Natural killer cell (primary cell): ENCODE results near the gene ATXN2. TPM values are rescaled to one million over a fixed set of nuclear protein-coding genes. Genes with fewer than 3 reads are reported as not detected.
A peak's percentile ranks its signal among the peaks of the same experiment; 100 is the strongest.

ENCODE experiments used
- ATAC-seq, 3 donors: fragments of 150-1000 bp in 2 of 3; fragments of 200-7000 bp in 1 of 3; cut with Tn5 transposase; 1 replicate in 1 of 3; 2 replicates in 2 of 3; pipeline ENCODE4 v1.10.0; 2021; ENCODE audit warnings: mild to moderate bottlenecking in 2 of 3, moderate library complexity in 2 of 3
- DNase-seq, 2 donors: peaks; one replicate each; pipeline versions ENCODE4 v3.0.0 to v3.0.0-alpha.2; 2013 to 2021; ENCODE audit warnings: mixed read lengths in 1 of 2
- H3K27ac ChIP-seq: one replicate; pipeline ENCODE4 v1.5.1; 2013; ENCODE audit warnings: mild to moderate bottlenecking, low read length
- H3K27me3 ChIP-seq: one replicate; pipeline ENCODE4 v1.6.1; 2013; ENCODE audit warnings: low read length; ENCODE audit not compliant: control insufficient read depth, insufficient read depth
- H3K36me3 ChIP-seq: one replicate; pipeline ENCODE4 v1.6.1; 2013; ENCODE audit warnings: low read length; ENCODE audit not compliant: control insufficient read depth, insufficient read depth
- H3K4me1 ChIP-seq: one replicate; pipeline ENCODE4 v1.6.1; 2013; ENCODE audit warnings: low read length; ENCODE audit not compliant: control insufficient read depth, insufficient read depth
- H3K4me3 ChIP-seq: one replicate; pipeline ENCODE4 v1.5.1; 2013; ENCODE audit warnings: low read length
- H3K9me3 ChIP-seq: one replicate; pipeline ENCODE4 v1.6.1; 2013; ENCODE audit warnings: low read length; ENCODE audit not compliant: control insufficient read depth, insufficient read depth
- H3K27ac Mint-ChIP-seq, 2 donors: one replicate each; pipeline ENCODE4 v1.8.0; 2022; ENCODE audit warnings: mild to moderate bottlenecking in 2 of 2, mixed read lengths in 2 of 2, moderate library complexity in 1 of 2
- H3K27me3 Mint-ChIP-seq, 2 donors: one replicate each; pipeline ENCODE4 v1.8.0; 2022; ENCODE audit warnings: low read depth in 2 of 2, mixed read lengths in 2 of 2
- H3K36me3 Mint-ChIP-seq: one replicate; pipeline ENCODE4 v1.8.0; 2022; ENCODE audit warnings: mixed read lengths
- H3K4me1 Mint-ChIP-seq, 2 donors: one replicate each; pipeline ENCODE4 v1.8.0; 2022; ENCODE audit warnings: mixed read lengths in 2 of 2
- H3K4me3 Mint-ChIP-seq: one replicate; pipeline ENCODE4 v1.8.0; 2022; ENCODE audit warnings: mild to moderate bottlenecking, moderate library complexity, mixed read lengths
- H3K9me3 Mint-ChIP-seq, 2 donors: one replicate each; pipeline ENCODE4 v1.8.0; 2022; ENCODE audit warnings: mixed read lengths in 2 of 2
- CTCF ChIP-seq: fragments of 200-600 bp; IDR thresholded peaks from one replicate; pipeline ENCODE4 v1.8.0; 2022; ENCODE audit warnings: antibody characterized with exemption
- WGBS: methylation state at CpG from one replicate; pipeline ENCODE4 v1.1.7; 2013; ENCODE audit warnings: missing lambda C conversion rate; ENCODE audit not compliant: insufficient coverage; 5-methylcytosine and 5-hydroxymethylcytosine counted together
- intact Hi-C: fragments of 100-400 bp; cut with micrococcal nuclease; formaldehyde crosslinking; loops from one replicate; pipeline ENCODE4 v1.14.2; 2022
- total RNA-seq, 4 donors: library from RNA; stranded (reverse); fragments of 120-200 nt in 1 of 4; gene quantifications; one replicate each; pipeline versions ENCODE4 v1.2.3 to v1.2.4, GENCODE V29; 2013 to 2022

Gene ATXN2
- total RNA-seq, 3 donors from 2014 or later (not counting 1 experiment from before 2014, with no cell fraction given): 44.9 to 56.5 (median 51.5) TPM

DNA sequence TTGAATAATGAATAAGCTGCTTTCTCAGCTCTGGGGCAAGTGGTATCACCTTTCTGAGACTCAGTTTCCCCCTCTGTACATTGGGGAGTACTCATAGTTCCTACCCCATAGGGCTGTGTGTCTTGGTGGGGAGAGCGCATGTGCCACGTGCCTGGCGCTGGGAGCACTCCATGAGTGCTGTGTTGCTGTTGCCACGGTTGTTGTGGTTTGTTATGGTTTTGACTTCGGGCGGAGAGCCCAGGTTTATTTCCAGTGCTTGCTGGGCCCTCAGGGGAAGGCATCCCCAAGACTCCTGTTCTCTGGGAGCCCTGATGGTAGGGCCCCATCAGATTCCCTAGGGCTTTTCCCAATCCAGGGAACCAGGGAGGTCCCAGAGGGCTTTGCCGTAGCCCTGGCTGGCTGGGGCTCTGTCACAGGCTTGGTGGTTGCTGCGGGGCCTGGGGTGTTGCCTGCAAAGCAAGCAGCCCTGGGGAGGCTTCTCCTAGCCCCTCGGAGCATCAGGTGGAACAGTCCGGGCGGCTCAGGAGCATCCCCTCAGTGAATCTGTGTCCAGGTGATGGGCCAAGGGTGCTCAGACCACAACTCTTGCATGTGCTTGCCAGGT is 174.8 kb downstream of the ATXN2 start:
- DNase-seq (no peak), ATAC-seq (no peak)
- peaks cover 37 to 45% of the 10 kb centered on the region in 2 donors for H3K4me1 Mint-ChIP-seq
- H3K27ac ChIP-seq: peak overlapping the region; percentile 80
- H3K4me3 Mint-ChIP-seq: peak overlapping the region; percentile 64
- H3K9me3 ChIP-seq: no peaks in the 10 kb centered on the region
- H3K4me1 ChIP-seq: peaks cover 55% of the 10 kb centered on the region
- H3K36me3 Mint-ChIP-seq: no peaks in the 10 kb centered on the region
- no peak for TF ChIP-seq CTCF
- H3K36me3 ChIP-seq: peaks cover 20% of the 10 kb centered on the region
- intact Hi-C loops: no loop called here
- no peaks in the 10 kb centered on the region for H3K9me3 Mint-ChIP-seq
- no peaks in the 10 kb centered on the region for H3K27me3 Mint-ChIP-seq
- peak overlapping the region; percentile 96 to 100 for H3K27ac Mint-ChIP-seq
- no peak overlapping the region for H3K4me3 ChIP-seq
- WGBS: 72% methylated on average over 11 of the region's 11 CpGs
- no peaks in the 10 kb centered on the region for H3K27me3 ChIP-seq

GRCh38 chr12:111420494-111420893 is 178.6 kb downstream of the ATXN2 start:
- no peak for TF ChIP-seq CTCF
- no peak for DNase-seq
- H3K4me1 ChIP-seq: peaks cover 17% of the 10 kb centered on the region
- H3K27ac ChIP-seq: no peak overlapping the region
- H3K9me3 Mint-ChIP-seq: no peaks in the 10 kb centered on the region
- intact Hi-C loops: no loop called here
- H3K9me3 ChIP-seq: no peaks in the 10 kb centered on the region
- H3K36me3 ChIP-seq: peaks cover 28% of the 10 kb centered on the region
- no peaks in the 10 kb centered on the region for H3K27me3 Mint-ChIP-seq
- H3K27ac Mint-ChIP-seq: no peak overlapping the region
- H3K27me3 ChIP-seq: no peaks in the 10 kb centered on the region
- H3K36me3 Mint-ChIP-seq: no peaks in the 10 kb centered on the region
- over 99% methylated on average over 7 of the region's 7 CpGs for WGBS
- peaks cover 14 to 20% of the 10 kb centered on the region in 2 donors for H3K4me1 Mint-ChIP-seq
- no peak overlapping the region for H3K4me3 Mint-ChIP-seq
- no peak for ATAC-seq
- H3K4me3 ChIP-seq: no peak overlapping the region

DNA sequence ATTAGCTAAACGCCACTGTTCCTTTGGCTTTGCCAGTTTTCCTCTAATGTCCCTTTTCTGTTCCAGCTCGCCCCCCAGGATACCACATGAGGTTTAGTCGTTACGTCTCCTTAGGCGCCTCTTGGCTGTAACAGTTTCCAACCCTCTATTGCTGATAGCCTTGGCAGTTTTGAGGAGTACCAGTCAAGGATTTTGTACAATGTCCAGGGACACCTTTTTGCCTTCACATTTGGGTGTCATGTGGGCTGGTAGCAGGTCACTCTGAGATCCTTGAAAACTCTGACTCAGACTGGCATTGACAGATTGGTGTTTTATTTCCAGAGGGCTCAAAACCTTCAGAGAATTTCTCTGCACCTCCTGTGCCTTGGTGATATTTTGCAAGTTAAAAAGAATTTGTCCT is 179.3 kb downstream of the ATXN2 start:
- H3K27me3 ChIP-seq: no peaks in the 10 kb centered on the region
- no peaks in the 10 kb centered on the region for H3K27me3 Mint-ChIP-seq
- peaks cover 12 to 19% of the 10 kb centered on the region in 2 donors for H3K4me1 Mint-ChIP-seq
- ATAC-seq (no peak), DNase-seq (no peak)
- H3K27ac Mint-ChIP-seq: peak overlapping the region in 1 of 2 donors; percentile 23
- H3K36me3 ChIP-seq: peaks cover 28% of the 10 kb centered on the region
- no peak overlapping the region for H3K4me3 ChIP-seq
- H3K27ac ChIP-seq: no peak overlapping the region
- no peak for TF ChIP-seq CTCF
- intact Hi-C loops: no loop called here
- no peaks in the 10 kb centered on the region for H3K36me3 Mint-ChIP-seq
- peaks cover 16% of the 10 kb centered on the region for H3K4me1 ChIP-seq
- no peaks in the 10 kb centered on the region for H3K9me3 ChIP-seq
- no peaks in the 10 kb centered on the region for H3K9me3 Mint-ChIP-seq
- 95% methylated on average over 5 of the region's 5 CpGs for WGBS
- no peak overlapping the region for H3K4me3 Mint-ChIP-seq

DNA sequence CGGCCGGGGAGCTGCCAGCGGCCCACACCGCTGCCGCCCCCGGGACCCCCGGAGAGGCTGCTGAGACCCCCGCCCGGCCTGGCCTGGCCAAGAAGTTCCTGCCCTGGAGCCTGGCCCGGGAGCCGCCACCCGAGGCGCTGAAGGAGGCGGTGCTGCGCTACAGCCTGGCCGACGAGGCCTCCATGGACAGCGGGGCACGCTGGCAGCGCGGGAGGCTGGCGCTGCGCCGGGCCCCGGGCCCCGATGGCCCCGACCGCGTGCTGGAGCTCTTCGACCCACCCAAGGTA is 180.6 kb downstream of the ATXN2 start:
- peak in 1 of 3 donors; percentile 6 for ATAC-seq
- no peaks in the 10 kb centered on the region for H3K9me3 ChIP-seq
- Mint-ChIP-seq H3K4me3 (no peak overlapping the region), H3K36me3 (no peaks in the 10 kb centered on the region), H3K27ac (no peak overlapping the region), H3K9me3 (no peaks in the 10 kb centered on the region), H3K27me3 (no peaks in the 10 kb centered on the region), H3K4me1 (peaks cover 14 to 21% of the 10 kb centered on the region in 2 donors)
- H3K27me3 ChIP-seq: no peaks in the 10 kb centered on the region
- H3K27ac ChIP-seq: no peak overlapping the region
- TF ChIP-seq CTCF: no peak
- H3K4me3 ChIP-seq: no peak overlapping the region
- DNase-seq: no peak
- intact Hi-C loops: no loop called here
- WGBS: 98% methylated on average over 30 of the region's 30 CpGs
- peaks cover 19% of the 10 kb centered on the region for H3K4me1 ChIP-seq
- peaks cover 27% of the 10 kb centered on the region for H3K36me3 ChIP-seq
